ENCODE data around the gene NDUFA6.
"Not testable (repeated sequence)": the region's sequence is repeated elsewhere in the genome, so short reads cannot be mapped to it uniquely, and the experiment has no call there.

Gene NDUFA6
- 63.6 to 91.7 reads per million in 2 experiments for total RNA-seq

- peak; percentile 98 for DNase-seq (ENCODE audit: low read depth)
These were observed at the start of gene NDUFA6 for GRCh38 chr22:42090596-42091454. Gene NDUFA6 (minus strand): TSS chr22:42090772. CDS start chr22:42090744, 28 bp downstream.

GRCh38 chr22:42140153-42140552 is 49.6 kb upstream of the NDUFA6 start:
- not testable (repeated sequence) for DNase-seq (ENCODE audit: low read depth)

DNA sequence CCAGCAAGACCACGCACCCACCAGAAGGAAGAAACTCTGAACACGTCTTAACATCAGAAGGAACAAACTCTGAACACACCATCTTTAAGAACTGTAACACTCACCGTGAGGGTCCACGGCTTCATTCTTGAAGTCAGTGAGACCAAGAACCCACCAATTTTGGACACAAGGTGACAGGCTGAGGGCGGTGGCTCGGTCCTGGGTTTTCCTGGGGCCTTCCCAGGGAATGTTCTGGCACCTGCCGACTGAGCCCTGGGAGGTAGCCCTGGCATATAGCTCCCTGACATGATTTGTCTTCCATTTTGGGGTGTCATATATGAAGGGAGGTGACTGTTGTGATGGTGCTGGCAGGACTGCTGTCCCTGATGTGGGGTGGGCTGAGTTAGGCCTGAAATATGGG is 48.9 kb upstream of the NDUFA6 start:
- not testable (repeated sequence) for DNase-seq (ENCODE audit: low read depth)

DNA sequence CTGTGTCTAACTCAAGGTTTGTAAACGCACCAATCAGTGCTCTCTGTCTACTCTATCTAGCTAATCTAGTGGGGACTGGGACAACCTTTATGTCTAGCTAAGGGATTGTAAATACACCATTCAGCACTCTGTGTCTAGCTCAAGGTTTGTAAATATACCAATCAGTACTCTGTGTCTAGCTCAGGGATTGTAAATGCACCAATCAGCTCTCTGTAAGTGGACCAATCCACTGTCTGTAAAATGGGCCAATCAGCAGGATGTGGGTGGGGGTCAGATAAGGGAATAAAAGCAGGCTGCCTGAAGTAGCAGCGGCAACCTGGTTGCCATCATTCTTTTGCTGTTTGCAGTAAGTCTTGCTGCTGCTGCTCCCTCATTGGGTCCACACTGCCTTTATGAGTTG is 48.4 kb upstream of the NDUFA6 start:
- no peak for DNase-seq (ENCODE audit: low read depth)

DNA sequence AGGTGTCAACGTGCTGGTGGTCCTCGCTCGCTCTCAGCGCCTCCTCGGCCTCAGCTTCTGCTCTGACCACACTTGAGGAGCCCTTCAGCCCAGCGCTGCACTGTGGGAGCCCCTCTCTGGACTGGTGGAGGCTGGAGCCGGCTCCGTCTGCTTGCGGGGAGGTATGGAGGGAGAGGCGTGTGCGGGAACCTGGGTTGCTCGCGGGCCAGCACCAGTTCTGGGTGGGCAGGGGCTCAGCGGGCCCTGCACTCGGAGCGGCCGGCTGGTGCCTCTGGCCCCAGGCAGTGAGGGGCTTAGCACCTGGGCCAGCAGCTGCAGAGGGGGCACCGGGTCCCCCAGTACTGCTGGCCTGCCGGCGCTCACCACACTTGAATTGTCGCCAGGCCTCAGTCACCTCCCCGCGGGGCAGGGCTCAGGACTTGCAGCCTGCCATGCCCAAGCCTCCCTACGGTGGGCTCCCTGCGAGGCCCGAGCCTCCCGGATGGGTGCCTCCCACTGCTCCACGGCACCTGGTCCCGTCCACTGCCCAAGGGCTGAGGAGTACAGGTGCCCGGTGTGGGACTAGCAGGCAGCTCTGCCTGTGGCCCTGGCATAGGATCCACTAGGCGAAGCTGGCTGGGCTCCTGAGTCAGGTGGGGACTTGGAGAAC is 47.7 kb upstream of the NDUFA6 start:
- DNase-seq (ENCODE audit: low read depth) = no peak

DNA sequence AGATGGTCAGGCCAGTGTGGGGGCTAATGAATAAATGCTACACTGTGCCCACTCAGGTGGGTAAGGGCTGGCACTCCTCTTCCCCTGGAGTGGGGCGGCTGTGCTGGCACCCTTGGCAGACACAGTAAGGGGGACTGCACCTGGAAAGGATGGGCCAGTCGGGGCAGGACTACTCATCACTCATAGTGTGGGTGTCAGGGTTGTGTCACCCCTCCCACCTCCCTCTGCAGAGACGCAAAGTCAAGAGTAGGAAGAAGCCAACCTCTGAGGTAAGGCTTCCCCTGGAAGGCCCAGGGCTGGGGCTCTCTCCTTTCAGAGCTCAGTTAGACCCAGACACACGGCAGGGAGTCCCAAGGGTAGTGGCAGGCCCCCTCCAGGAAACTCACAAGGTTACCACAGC is 45.1 kb upstream of the NDUFA6 start:
- DNase-seq (ENCODE audit: low read depth) = not testable (repeated sequence)

DNA sequence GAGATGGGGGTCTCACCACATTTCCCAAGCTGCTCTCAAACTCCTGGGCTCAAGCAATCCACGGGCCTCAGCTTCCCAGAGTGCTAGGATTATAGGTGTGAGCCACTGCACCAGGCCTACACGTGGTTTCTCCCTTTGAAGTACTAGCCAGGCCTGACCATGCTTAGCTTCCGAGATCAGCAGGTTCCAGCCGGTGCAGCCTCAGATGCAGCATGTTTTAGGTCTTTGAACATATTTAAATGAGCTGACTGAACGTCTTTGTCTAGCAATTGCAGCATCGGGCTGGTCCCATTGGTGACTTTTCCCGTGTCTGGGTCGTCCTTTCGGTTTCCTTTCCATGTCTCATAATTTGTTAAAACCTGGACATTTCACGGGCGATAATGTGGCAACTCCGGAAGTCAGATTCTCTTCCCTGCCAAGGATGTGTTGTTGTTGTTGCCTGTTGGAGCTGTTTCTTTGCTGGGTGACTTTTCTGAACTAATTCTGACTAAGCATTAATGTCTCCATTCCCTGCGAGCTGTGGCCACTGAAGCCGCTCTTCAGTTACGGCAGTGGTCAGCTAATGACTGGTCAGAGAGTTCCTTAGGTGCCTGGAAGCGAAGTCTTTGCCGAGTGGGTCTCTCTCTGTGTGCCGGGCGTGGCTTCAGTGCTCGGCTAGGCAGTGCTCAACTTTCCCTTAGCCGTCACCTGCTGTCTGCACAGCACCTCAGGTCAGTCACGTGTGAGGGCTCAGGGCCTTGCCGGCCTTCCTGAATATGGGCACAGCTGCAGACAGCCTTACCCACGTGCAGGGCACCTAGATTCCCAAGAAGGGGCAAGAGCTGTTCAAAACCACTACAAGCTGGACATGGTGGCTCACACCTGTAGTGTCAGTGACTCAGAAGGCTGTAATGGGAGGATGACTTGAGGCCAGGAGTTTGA is 43.8 kb upstream of the NDUFA6 start:
- no peak for DNase-seq (ENCODE audit: low read depth)

GRCh38 chr22:42132457-42132856 is 41.9 kb upstream of the NDUFA6 start:
- no peak for DNase-seq (ENCODE audit: low read depth)

- DNase-seq (ENCODE audit: low read depth) = no peak
These were observed 41.0 kb upstream of the NDUFA6 start for GRCh38 chr22:42131562-42131961.

- not testable (repeated sequence) for DNase-seq (ENCODE audit: low read depth)
These were observed 40.3 kb upstream of the NDUFA6 start, which contains the start of gene CYP2D6 for GRCh38 chr22:42130639-42131431. Gene CYP2D6 (minus strand): TSS chr22:42130810. CDS start chr22:42130791, 19 bp downstream.

DNA sequence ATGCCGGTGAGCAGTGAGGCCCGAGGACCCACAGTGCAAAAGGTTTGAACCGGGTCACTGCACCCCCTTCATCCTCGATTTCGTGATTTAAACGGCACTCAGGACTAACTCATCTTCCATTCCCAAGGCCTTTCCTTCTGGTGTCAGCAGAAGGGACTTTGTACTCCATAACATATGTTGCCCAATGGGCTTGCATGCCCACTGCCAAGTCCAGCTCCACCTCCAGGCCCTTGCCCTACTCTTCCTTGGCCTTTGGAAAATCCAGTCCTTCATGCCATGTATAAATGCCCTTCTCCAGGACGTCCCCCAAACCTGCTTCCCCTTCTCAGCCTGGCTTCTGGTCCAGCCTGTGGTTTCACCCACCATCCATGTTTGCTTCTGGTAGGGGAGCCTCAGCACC is 39.6 kb upstream of the NDUFA6 start:
- not testable (repeated sequence) for DNase-seq (ENCODE audit: low read depth)

GRCh38 chr22:42128776-42129694 is 38.5 kb upstream of the NDUFA6 start:
- DNase-seq (ENCODE audit: low read depth) = not testable (repeated sequence)

DNA sequence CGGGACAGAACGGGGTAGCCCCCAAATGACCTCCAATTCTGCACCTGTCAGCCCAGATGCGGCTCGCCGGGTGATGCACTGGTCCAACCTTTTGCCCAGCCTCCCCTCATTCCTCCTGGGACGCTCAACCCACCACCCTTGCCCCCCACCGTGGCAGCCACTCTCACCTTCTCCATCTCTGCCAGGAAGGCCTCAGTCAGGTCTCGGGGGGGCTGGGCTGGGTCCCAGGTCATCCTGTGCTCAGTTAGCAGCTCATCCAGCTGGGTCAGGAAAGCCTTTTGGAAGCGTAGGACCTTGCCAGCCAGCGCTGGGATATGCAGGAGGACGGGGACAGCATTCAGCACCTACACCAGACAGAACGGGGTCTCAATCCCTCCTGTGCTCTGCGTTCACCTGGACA is 37.4 kb upstream of the NDUFA6 start:
- DNase-seq (ENCODE audit: low read depth) = not testable (repeated sequence)

DNA sequence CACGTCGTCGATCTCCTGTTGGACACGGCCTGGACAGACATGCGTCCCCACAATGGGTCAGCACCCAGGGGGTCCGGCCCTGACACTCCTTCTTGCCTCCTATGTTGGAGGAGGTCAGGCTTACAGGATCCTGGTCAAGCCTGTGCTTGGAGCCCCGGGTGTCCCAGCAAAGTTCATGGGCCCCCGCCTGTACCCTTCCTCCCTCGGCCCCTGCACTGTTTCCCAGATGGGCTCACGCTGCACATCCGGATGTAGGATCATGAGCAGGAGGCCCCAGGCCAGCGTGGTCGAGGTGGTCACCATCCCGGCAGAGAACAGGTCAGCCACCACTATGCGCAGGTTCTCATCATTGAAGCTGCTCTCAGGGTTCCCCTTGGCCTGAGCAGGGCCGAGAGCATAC is 37.0 kb upstream of the NDUFA6 start:
- DNase-seq (ENCODE audit: low read depth) = no peak

- DNase-seq (ENCODE audit: low read depth) = not testable (repeated sequence)
These were observed 33.0 kb upstream of the NDUFA6 start for GRCh38 chr22:42123529-42123928.

- not testable (repeated sequence) for DNase-seq (ENCODE audit: low read depth)
These were observed 29.9 kb upstream of the NDUFA6 start for GRCh38 chr22:42120231-42121021.

- no peak for DNase-seq (ENCODE audit: low read depth)
These were observed 26.4 kb upstream of the NDUFA6 start for GRCh38 chr22:42116848-42117424.

DNA sequence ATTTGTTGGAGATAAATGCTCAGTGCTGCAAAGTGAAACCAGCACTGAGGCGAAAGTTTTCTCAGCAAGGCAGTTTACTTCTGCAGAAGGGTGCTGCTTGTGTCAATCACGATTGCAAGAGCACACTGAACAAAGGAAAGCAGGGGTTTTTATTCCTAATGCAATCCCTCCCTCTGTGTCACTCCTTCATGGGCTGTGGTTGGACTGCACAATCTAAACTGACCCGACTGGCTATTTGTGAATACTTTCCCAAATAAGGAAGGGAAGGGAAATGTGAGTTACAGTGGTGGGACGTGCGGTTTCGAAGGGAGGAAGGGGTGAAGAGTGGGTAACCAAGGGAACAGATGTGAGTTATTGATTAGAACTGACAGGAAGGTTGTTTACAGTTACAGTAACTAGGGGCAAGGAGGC is 24.9 kb upstream of the NDUFA6 start:
- not testable (repeated sequence) for DNase-seq (ENCODE audit: low read depth)

DNA sequence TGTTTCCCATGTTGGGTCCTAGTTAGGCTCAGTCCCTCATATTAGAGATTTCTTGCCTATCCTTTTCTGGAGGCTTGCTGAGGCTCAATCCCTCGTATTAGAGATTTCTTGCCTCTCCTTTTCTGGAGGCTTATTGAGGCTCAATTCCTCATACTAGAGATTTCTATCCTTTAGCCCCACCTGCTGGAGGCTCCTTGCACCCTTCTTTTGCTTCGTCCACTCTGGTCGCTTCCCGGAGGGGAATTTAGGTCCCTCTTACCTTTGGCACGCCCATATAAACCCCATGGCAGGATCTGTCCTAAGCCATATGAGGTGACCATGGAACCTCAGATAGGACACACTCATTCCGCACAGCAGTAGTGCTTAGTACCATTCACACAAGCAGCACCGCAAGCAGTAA is 24.1 kb upstream of the NDUFA6 start:
- DNase-seq (ENCODE audit: low read depth) = no peak

All from T follicular helper cell (primary cell).